HepG2 (cell line): ENCODE data around the gene CAMK4. TPM values are rescaled to one million over a fixed set of nuclear protein-coding genes. Genes with fewer than 3 reads are reported as not detected.
"Not testable (repeated sequence)": the region's sequence is repeated elsewhere in the genome, so short reads cannot be mapped to it uniquely, and the experiment has no call there.

ENCODE experiments used
- ATAC-seq: fragments of 200-7000 bp; cut with Tn5 transposase; 3 replicates; pipeline ENCODE4 v1.9.1; 2020; ENCODE audit warnings: mild to moderate bottlenecking, moderate library complexity
- BruUV-seq: library from RNA; stranded (reverse); fragments of 400-500 nt; replicated peaks from 2 replicates; lab custom pipeline; 2021; lab: Mats Ljungman, UMichigan
- CTCF ChIA-PET: fragments of 300-600 bp; formaldehyde crosslinking; extraction: SDS; loops from one replicate; lab custom pipeline; 2021; ENCODE audit warnings: low total read pairs, inconsistent platforms, low intra/inter-chr PET ratio; lab: Yijun Ruan, JAX
- POLR2A ChIA-PET: fragments of 350-600 bp; sonication (Branson Sonifier 250); formaldehyde crosslinking; loops from one replicate; lab custom pipeline; 2020; ENCODE audit warnings: antibody characterized with exemption, inconsistent platforms; lab: Yijun Ruan, JAX
- DNase-seq: peaks from one replicate; pipeline ENCODE4 v3.0.0-alpha.2; 2015; ENCODE audit warnings: low spot score
- FAIRE-seq: peaks from 3 replicates; lab custom pipeline; 2011; peaks lifted over from hg19 to GRCh38; lab: Jason Lieb, UNC
- H2AFZ ChIP-seq: one replicate; pipeline ENCODE4 v1.6.1; 2011; ENCODE audit warnings: low read length, inconsistent platforms
- H3K27ac ChIP-seq: fragments of 300-600 bp; 3 replicates; pipeline ENCODE4 v1.8.0; 2011; ENCODE audit warnings: mixed run types, mild to moderate bottlenecking, mixed read lengths, low read length, inconsistent platforms; ENCODE audit not compliant: insufficient read depth; ENCODE audit errors: extremely low read length
- H3K27me3 ChIP-seq, 2 experiments: fragments of 200-600 bp in 1 of 2; 2 replicates in 1 of 2; 3 replicates in 1 of 2; pipeline versions ENCODE4 v1.6.0 to v1.8.0; 2011; ENCODE audit warnings: low read length in 2 of 2, mild to moderate bottlenecking in 2 of 2, moderate library complexity in 2 of 2, inconsistent platforms in 1 of 2; ENCODE audit not compliant: insufficient read depth in 2 of 2, control insufficient read depth in 1 of 2
- H3K36me3 ChIP-seq, 2 experiments: fragments of 200-600 bp in 1 of 2; replicated peaks in 1 of 2; 2 replicates in 1 of 2; 3 replicates in 1 of 2; pipeline versions ENCODE4 v1.5.1 to v1.8.0; 2011; ENCODE audit warnings: low read length in 2 of 2, inconsistent platforms in 1 of 2; ENCODE audit not compliant: insufficient read depth in 2 of 2, control insufficient read depth in 1 of 2
- H3K4me1 ChIP-seq: 2 replicates; pipeline ENCODE4 v1.5.1; 2012; ENCODE audit warnings: low read length, inconsistent platforms; ENCODE audit not compliant: insufficient read depth
- H3K4me2 ChIP-seq: 2 replicates; pipeline ENCODE4 v1.6.0; 2011; ENCODE audit warnings: low read depth, low read length, inconsistent platforms
- H3K4me3 ChIP-seq, 3 experiments: fragments of 200-600 bp in 1 of 3; sonication (generic), shearing (Covaris generic) in 1 of 3; replicated peaks in 1 of 3; 2 replicates each; pipeline ENCODE4 v1.5.1; 2011 to 2016; ENCODE audit warnings: low read length in 3 of 3, inconsistent platforms in 2 of 3, low read depth in 2 of 3, mild to moderate bottlenecking in 2 of 3, control low read depth in 1 of 3, mixed read lengths in 1 of 3; ENCODE audit not compliant: insufficient read depth in 1 of 3
- H3K79me2 ChIP-seq: one replicate; pipeline ENCODE4 v1.6.1; 2011; ENCODE audit warnings: low read length, inconsistent platforms; ENCODE audit not compliant: insufficient read depth
- H3K9ac ChIP-seq: 2 replicates; pipeline ENCODE4 v1.6.0; 2011; ENCODE audit warnings: mild to moderate bottlenecking, low read depth, low read length, inconsistent platforms; ENCODE audit not compliant: insufficient read depth
- H3K9me3 ChIP-seq: 2 replicates; pipeline ENCODE4 v1.5.1; 2012; ENCODE audit warnings: mild to moderate bottlenecking, low read length
- H4K20me1 ChIP-seq: 2 replicates; pipeline ENCODE4 v1.6.0; 2011; ENCODE audit warnings: inconsistent platforms, mild to moderate bottlenecking, low read length, moderate library complexity; ENCODE audit not compliant: insufficient read depth
- ATF7 ChIP-seq, 2 experiments: fragments of 450-650 bp in 1 of 2; sonication (generic) in 1 of 2; formaldehyde crosslinking in 1 of 2; IDR thresholded peaks; 2 replicates each; pipeline versions ENCODE4 v1.4.0 to v1.6.1; 2016 to 2020; ENCODE audit warnings: antibody characterized with exemption in 1 of 2, mild to moderate bottlenecking in 1 of 2, missing genetic modification reagents in 1 of 2
- ZBTB42 ChIP-seq: sonication (generic); formaldehyde crosslinking; IDR thresholded peaks from 2 replicates; pipeline ENCODE4 v1.5.0; 2020; ENCODE audit warnings: mild to moderate bottlenecking, missing genetic modification reagents
- ZNF460 ChIP-seq: sonication (generic); formaldehyde crosslinking; IDR thresholded peaks from 2 replicates; pipeline ENCODE4 v1.5.1; 2020; ENCODE audit warnings: missing genetic modification reagents, mild to moderate bottlenecking, borderline replicate concordance
- WGBS: methylation state at CpG from one replicate; pipeline ENCODE4 v1.1.6; 2017; ENCODE audit warnings: low lambda C conversion rate; 5-methylcytosine and 5-hydroxymethylcytosine counted together
- in situ Hi-C: cut with HindIII; loops from 2 replicates; pipeline ENCODE4 v1.10.0; 2017; ENCODE audit warnings: low pct_unique_long_range_greater_than_20kb; ENCODE audit not compliant: extremely low pct_ligation_motif_present
- intact Hi-C: fragments of 100-400 bp; cut with micrococcal nuclease; formaldehyde crosslinking; loops from one replicate; pipeline ENCODE4 v1.10.0; 2022; ENCODE audit not compliant: unreplicated experiment
- polyA plus RNA-seq, 8 experiments: library from polyadenylated mRNA; depleted of rRNA in 3 of 8; stranded (reverse) in 7 of 8; unstranded in 1 of 8; fragments of >200 nt; fragmentation: Illumina TruSeq in 4 of 8; extraction: Trizol in 4 of 8; gene quantifications; 2 replicates each; pipeline versions ENCODE4 v1.2.1 to v1.2.3, GENCODE V29; 2011 to 2016; ENCODE audit warnings: low read depth in 4 of 8, missing spikeins in 1 of 8, mixed read lengths in 1 of 8; ENCODE audit not compliant: insufficient read depth in 1 of 8
- total RNA-seq, 5 experiments: library from RNA; depleted of rRNA; stranded (reverse); fragments of >200 nt; fragmentation: Illumina TruSeq; extraction: Trizol; gene quantifications; 2 replicates each; pipeline ENCODE4 v1.2.3, GENCODE V29; 2016; ENCODE audit warnings: low read depth in 1 of 5
- TF ChIP-seq, protein P1 (sequence below): sonication (generic); formaldehyde crosslinking; conservative IDR thresholded peaks from 2 replicates; pipeline ENCODE4 v1.4.0; 2020; ENCODE audit warnings: mild to moderate bottlenecking, missing genetic modification reagents, moderate library complexity
- TF ChIP-seq, protein P2 (sequence below): sonication (generic); formaldehyde crosslinking; IDR thresholded peaks from 2 replicates; pipeline ENCODE4 v1.5.0; 2020; ENCODE audit warnings: missing genetic modification reagents

The CAMK4 gene
- total and polyA plus RNA-seq, 2 of the 13 experiments (the other 11 are each of a cell fraction or from before 2014, with no cell fraction given): not detected

DNA sequence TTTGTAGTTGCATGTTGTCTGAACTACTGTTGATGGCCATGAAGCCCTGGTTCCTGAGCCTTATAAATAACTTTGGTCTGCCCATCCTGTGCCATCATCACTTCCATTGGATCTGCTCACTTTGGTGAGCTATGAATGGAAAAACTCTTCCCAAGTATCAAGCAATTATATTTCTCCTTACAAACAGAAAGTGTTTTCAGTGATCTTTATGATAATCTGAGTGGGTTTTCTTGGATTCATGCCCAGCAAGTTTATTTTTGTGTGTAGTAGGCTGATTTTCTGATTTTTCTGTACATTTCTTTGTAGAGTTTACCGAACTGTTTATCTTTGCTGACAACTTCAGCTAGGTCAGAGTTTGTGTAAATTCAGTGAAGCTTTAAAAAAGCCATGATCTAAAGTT lies 31.0 kb downstream of the CAMK4 start (continued):
- TF ChIP-seq, protein P1, sequence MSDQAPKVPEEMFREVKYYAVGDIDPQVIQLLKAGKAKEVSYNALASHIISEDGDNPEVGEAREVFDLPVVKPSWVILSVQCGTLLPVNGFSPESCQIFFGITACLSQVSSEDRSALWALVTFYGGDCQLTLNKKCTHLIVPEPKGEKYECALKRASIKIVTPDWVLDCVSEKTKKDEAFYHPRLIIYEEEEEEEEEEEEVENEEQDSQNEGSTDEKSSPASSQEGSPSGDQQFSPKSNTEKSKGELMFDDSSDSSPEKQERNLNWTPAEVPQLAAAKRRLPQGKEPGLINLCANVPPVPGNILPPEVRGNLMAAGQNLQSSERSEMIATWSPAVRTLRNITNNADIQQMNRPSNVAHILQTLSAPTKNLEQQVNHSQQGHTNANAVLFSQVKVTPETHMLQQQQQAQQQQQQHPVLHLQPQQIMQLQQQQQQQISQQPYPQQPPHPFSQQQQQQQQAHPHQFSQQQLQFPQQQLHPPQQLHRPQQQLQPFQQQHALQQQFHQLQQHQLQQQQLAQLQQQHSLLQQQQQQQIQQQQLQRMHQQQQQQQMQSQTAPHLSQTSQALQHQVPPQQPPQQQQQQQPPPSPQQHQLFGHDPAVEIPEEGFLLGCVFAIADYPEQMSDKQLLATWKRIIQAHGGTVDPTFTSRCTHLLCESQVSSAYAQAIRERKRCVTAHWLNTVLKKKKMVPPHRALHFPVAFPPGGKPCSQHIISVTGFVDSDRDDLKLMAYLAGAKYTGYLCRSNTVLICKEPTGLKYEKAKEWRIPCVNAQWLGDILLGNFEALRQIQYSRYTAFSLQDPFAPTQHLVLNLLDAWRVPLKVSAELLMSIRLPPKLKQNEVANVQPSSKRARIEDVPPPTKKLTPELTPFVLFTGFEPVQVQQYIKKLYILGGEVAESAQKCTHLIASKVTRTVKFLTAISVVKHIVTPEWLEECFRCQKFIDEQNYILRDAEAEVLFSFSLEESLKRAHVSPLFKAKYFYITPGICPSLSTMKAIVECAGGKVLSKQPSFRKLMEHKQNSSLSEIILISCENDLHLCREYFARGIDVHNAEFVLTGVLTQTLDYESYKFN (CRISPR knock-in tag): no peak
- TF ChIP-seq, protein P2, sequence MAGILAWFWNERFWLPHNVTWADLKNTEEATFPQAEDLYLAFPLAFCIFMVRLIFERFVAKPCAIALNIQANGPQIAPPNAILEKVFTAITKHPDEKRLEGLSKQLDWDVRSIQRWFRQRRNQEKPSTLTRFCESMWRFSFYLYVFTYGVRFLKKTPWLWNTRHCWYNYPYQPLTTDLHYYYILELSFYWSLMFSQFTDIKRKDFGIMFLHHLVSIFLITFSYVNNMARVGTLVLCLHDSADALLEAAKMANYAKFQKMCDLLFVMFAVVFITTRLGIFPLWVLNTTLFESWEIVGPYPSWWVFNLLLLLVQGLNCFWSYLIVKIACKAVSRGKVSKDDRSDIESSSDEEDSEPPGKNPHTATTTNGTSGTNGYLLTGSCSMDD (CRISPR knock-in tag): no peak

DNA sequence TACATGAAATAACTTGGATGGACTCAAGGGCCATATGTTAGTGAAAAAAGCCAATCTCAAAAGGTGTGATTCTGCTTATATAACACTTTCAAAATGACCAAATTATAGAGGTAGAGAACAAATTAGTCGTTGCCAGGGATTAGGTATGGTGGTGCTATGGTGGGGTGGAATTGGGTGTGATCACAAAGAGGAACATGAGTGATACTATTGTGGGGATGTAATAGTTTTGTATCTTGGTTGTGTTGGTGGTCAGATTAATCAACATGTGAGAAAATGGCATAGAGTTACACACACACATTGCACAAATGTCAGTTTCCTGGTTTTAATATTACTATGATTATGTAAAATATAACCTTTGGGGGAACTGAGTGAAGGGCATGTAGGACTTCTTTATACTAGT lies 31.9 kb downstream of the CAMK4 start:
- Histone ChIP-seq H3K79me2 (no peaks in the 10 kb centered on the region), H3K36me3 (no peaks in the 10 kb centered on the region), H3K27me3 (no peaks in the 10 kb centered on the region), H3K27ac (no peak overlapping the region), H3K4me2 (no peak overlapping the region), H3K9me3 (no peaks in the 10 kb centered on the region), H3K4me1 (no peaks in the 10 kb centered on the region), H4K20me1 (no peaks in the 10 kb centered on the region), H3K4me3 (no peak overlapping the region), H2AFZ (no peak overlapping the region), H3K9ac (no peak overlapping the region)
- ATAC-seq (no peak), DNase-seq (no peak), FAIRE-seq (no peak)
- WGBS: 0% methylated on average over 1 of the region's 1 CpG
- no TSS peak for BruUV-seq
- ChIA-PET CTCF (no interaction called here), POLR2A (no interaction called here)
- in situ Hi-C loops: no loop called here
- intact Hi-C loops: no loop called here
- TF ChIP-seq ZNF460: no peak
- no peak for TF ChIP-seq ZBTB42 (CRISPR knock-in tag)
- TF ChIP-seq ATF7 (IDR thresholded peaks at IDR 0.05): no peak
- no peak for TF ChIP-seq ATF7 (CRISPR knock-in tag; IDR thresholded peaks at IDR 0.05)

DNA sequence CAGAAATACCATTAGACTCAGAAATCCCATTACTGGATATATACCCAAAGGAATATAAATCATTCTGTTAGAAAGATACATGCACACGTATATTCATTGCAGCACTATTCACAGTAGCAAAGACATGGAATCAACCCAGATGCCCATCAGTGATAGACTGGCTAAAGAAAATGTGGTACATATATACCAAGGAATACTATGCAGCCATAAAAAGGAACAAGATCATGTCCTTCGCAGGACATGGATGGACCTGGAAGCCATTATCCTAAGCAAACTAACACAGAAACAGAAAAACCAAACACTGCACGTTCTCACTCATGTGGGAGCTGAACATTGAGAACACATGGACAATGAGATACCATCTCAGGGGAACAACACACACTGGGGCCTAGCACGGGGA lies 33.4 kb downstream of the CAMK4 start:
- intact Hi-C loops: not testable (repeated sequence)

More for the DNA sequence above, 33.4 kb downstream of the CAMK4 start:
- H3K4me2 ChIP-seq, H3K9ac ChIP-seq, in situ Hi-C loops, POLR2A ChIA-PET, H3K4me1 ChIP-seq, CTCF ChIA-PET, H2AFZ ChIP-seq, DNase-seq, H3K9me3 ChIP-seq, H3K79me2 ChIP-seq, H3K4me3 ChIP-seq, FAIRE-seq, ATAC-seq, H3K27me3 ChIP-seq, BruUV-seq, H3K27ac ChIP-seq, H4K20me1 ChIP-seq, H3K36me3 ChIP-seq: not testable (repeated sequence)
- WGBS: 3% methylated on average over 4 of the region's 4 CpGs
